K562 (cell line): ENCODE results near the gene EP300. TPM values are rescaled to one million over a fixed set of nuclear protein-coding genes. Genes with fewer than 3 reads are reported as not detected.

Experiments used
- ATAC-seq: fragments of 200-7000 bp; cut with Tn5 transposase; 3 replicates; pipeline ENCODE4 v1.9.1; 2020; ENCODE audit warnings: moderate library complexity
- BruUV-seq: library from RNA; stranded (reverse); fragments of 400-500 nt; replicated peaks from 2 replicates; lab custom pipeline; 2021; lab: Mats Ljungman, UMichigan
- CTCF ChIA-PET: fragments of 300-600 bp; formaldehyde crosslinking; extraction: SDS; loops from one replicate; lab custom pipeline; 2021; ENCODE audit warnings: low intra/inter-chr PET ratio; lab: Yijun Ruan, JAX
- POLR2A ChIA-PET: fragments of 300-600, 350-650 bp; sonication (Branson Sonifier 250); formaldehyde crosslinking; extraction: SDS; loops from one replicate; lab custom pipeline; 2021; ENCODE audit warnings: antibody characterized with exemption, inconsistent platforms; lab: Yijun Ruan, JAX
- DNase-seq, 4 experiments: peaks; one replicate each; pipeline versions ENCODE4 v3.0.0 to v3.0.0-alpha.2; 2011 to 2018; ENCODE audit warnings: low spot score in 3 of 4, mixed read lengths in 3 of 4; ENCODE audit errors: extremely low read depth in 1 of 4
- FAIRE-seq: peaks from 2 replicates; lab custom pipeline; 2011; peaks lifted over from hg19 to GRCh38; lab: Jason Lieb, UNC
- H2AFZ ChIP-seq: 2 replicates; pipeline ENCODE4 v1.6.0; 2011; ENCODE audit warnings: low read depth, low read length, control low read depth, inconsistent platforms
- H3K27ac ChIP-seq: fragments of 200-600 bp; 3 replicates; pipeline ENCODE4 v1.8.0; 2011; ENCODE audit warnings: low read depth, mild to moderate bottlenecking, control low read depth, inconsistent platforms, low read length, moderate library complexity, mixed read lengths; ENCODE audit errors: extremely low read depth
- H3K27me3 ChIP-seq, 2 experiments: fragments of 300-600 bp in 1 of 2; 2 replicates in 1 of 2; 3 replicates in 1 of 2; pipeline versions ENCODE4 v1.6.0 to v1.8.0; 2011; ENCODE audit warnings: inconsistent platforms in 2 of 2, low read length in 2 of 2, mild to moderate bottlenecking in 1 of 2, mixed read lengths in 1 of 2, moderate library complexity in 1 of 2; ENCODE audit not compliant: control insufficient read depth in 2 of 2, insufficient read depth in 2 of 2
- H3K36me3 ChIP-seq: fragments of 300-600 bp; 3 replicates; pipeline ENCODE4 v1.8.0; 2011; ENCODE audit warnings: mild to moderate bottlenecking, low read length, inconsistent platforms; ENCODE audit not compliant: control insufficient read depth, insufficient read depth
- H3K4me1 ChIP-seq, 2 experiments: fragments of 200-600 bp in 1 of 2; replicated peaks in 1 of 2; 2 replicates in 1 of 2; 3 replicates in 1 of 2; pipeline versions ENCODE4 v1.5.1 to v1.8.0; 2011; ENCODE audit warnings: inconsistent platforms in 2 of 2, low read length in 2 of 2, mild to moderate bottlenecking in 1 of 2, mixed read lengths in 1 of 2, moderate library complexity in 1 of 2; ENCODE audit not compliant: control insufficient read depth in 2 of 2, insufficient read depth in 2 of 2
- H3K4me2 ChIP-seq: 2 replicates; pipeline ENCODE4 v1.6.1; 2011; ENCODE audit warnings: low read length, control low read depth, inconsistent platforms, mixed read lengths; ENCODE audit not compliant: insufficient read depth
- H3K4me3 ChIP-seq: fragments of 200-600 bp; sonication (generic), shearing (Covaris generic); 2 replicates; pipeline ENCODE4 v1.5.1; 2016; ENCODE audit warnings: control low read depth, inconsistent platforms
- H3K79me2 ChIP-seq: fragments of 200-600 bp; 3 replicates; pipeline ENCODE4 v1.8.0; 2011; ENCODE audit warnings: low read length, inconsistent platforms; ENCODE audit not compliant: control insufficient read depth, insufficient read depth
- H3K9ac ChIP-seq, 2 experiments: 2 replicates each; pipeline versions ENCODE4 v1.6.0 to v1.6.1; 2011; ENCODE audit warnings: low read depth in 2 of 2, low read length in 2 of 2, control low read depth in 1 of 2, inconsistent platforms in 1 of 2, mild to moderate bottlenecking in 1 of 2, mixed read lengths in 1 of 2; ENCODE audit not compliant: insufficient read depth in 1 of 2
- H3K9me1 ChIP-seq: one replicate; pipeline ENCODE4 v1.6.0; 2011; ENCODE audit warnings: inconsistent platforms, mild to moderate bottlenecking, low read length, moderate library complexity; ENCODE audit not compliant: control insufficient read depth, insufficient read depth
- H3K9me3 ChIP-seq: replicated peaks from 2 replicates; pipeline ENCODE4 v1.5.1; 2011; ENCODE audit warnings: low read depth, low read length, inconsistent platforms; ENCODE audit not compliant: control insufficient read depth, insufficient read depth
- H4K20me1 ChIP-seq: replicated peaks from 2 replicates; pipeline ENCODE4 v1.6.1; 2011; ENCODE audit warnings: low read length, inconsistent platforms, mixed read lengths; ENCODE audit not compliant: control insufficient read depth, insufficient read depth
- RBM25 ChIP-seq: fragments of 200-400 bp; formaldehyde crosslinking; IDR thresholded peaks from 2 replicates; pipeline ENCODE4 v1.6.1; 2018; ENCODE audit warnings: low read length, low read depth, moderate library complexity; ENCODE audit not compliant: severe bottlenecking
- ZNF146 ChIP-seq: IDR thresholded peaks from one replicate; pipeline ENCODE4 v1.6.1; 2018; ENCODE audit warnings: missing compliant biosample characterization; ENCODE audit not compliant: unreplicated experiment
- ZNF277 ChIP-seq: fragments of 250-450 bp; sonication (Bioruptor Pico); IDR thresholded peaks from 2 replicates; pipeline ENCODE4 v1.8.0; 2022; ENCODE audit warnings: inconsistent platforms, mild to moderate bottlenecking, moderate library complexity, borderline replicate concordance
- WGBS: fragments of 100-300 bp; shearing (Covaris generic); methylation state at CpG from one replicate; pipeline ENCODE4 v1.1.6; 2016; ENCODE audit warnings: low coverage, mixed read lengths; ENCODE audit not compliant: insufficient coverage; ENCODE audit errors: missing lambda C conversion rate; 5-methylcytosine and 5-hydroxymethylcytosine counted together
- in situ Hi-C: fragments of 300-500 bp; cut with MboI; formaldehyde crosslinking; loops from 4 replicates; pipeline ENCODE4 v1.15.0; 2018; ENCODE audit warnings: inconsistent platforms, mixed read lengths
- intact Hi-C: fragments of 100-400 bp; cut with micrococcal nuclease; formaldehyde crosslinking; loops from 2 replicates; pipeline ENCODE4 v1.14.2; 2022
- polyA plus RNA-seq, 8 experiments: library from polyadenylated mRNA; depleted of rRNA in 4 of 8; stranded (reverse) in 5 of 8; unstranded in 3 of 8; fragments of >200 nt; fragmentation: Nextera tagmentation in 2 of 8; fragmentation: Illumina TruSeq in 1 of 8; extraction: Ambion mirVana in 2 of 8; extraction: Trizol in 1 of 8; gene quantifications; 2 replicates each; pipeline versions ENCODE4 v1.2.1 to v1.2.3, GENCODE V29; 2011 to 2014; ENCODE audit warnings: inconsistent platforms in 1 of 8, missing spikeins in 1 of 8
- total RNA-seq, 7 experiments: library from RNA; depleted of rRNA in 6 of 7; stranded (reverse); fragments of >200 nt in 6 of 7; fragmentation: Illumina TruSeq in 2 of 7; extraction: Trizol in 2 of 7; gene quantifications; 2 replicates each; pipeline versions ENCODE4 v1.2.1 to v1.2.3, GENCODE V29; 2011 to 2021; ENCODE audit warnings: low replicate concordance in 1 of 7

EP300 gene
- total and polyA plus RNA-seq, 9 of the 15 experiments (the other 6 are each of a cell fraction or from before 2014, with no cell fraction given), result 2.2 to 28.6 (median 10.9) TPM

GRCh38 chr22:41116342-41116741 lies 23.9 kb downstream of the EP300 start:
- Histone ChIP-seq H3K27me3 (no peaks in the 10 kb centered on the region), H3K36me3 (peaks cover 36% of the 10 kb centered on the region), H4K20me1 (no peaks in the 10 kb centered on the region), H3K27ac (no peak overlapping the region), H2AFZ (no peak overlapping the region), H3K9me1 (no peaks in the 10 kb centered on the region), H3K4me3 (no peak overlapping the region), H3K9me3 (no peaks in the 10 kb centered on the region), H3K4me1 (no peaks in the 10 kb centered on the region; a peak in 1 of 5 replicates), H3K79me2 (peaks cover 82% of the 10 kb centered on the region)
- in situ Hi-C loops, result no loop called here
- ATAC-seq (no peak), DNase-seq (no peak), FAIRE-seq (no peak)
- CTCF ChIA-PET, result no interaction called here
- peak; percentile 84 for TF ChIP-seq ZNF146 (CRISPR knock-in tag)
- TF ChIP-seq RBM25, result peak; percentile 17
- no peak for TF ChIP-seq ZNF277 (CRISPR knock-in tag)
- TF ChIP-seq, all 486 proteins: peak for 2
- POLR2A ChIA-PET, result no interaction called here
- 93% methylated on average over 2 of the region's 2 CpGs for WGBS
- no TSS peak for BruUV-seq
- intact Hi-C loops, result no loop called here
- H3K4me2 ChIP-seq, result no peak overlapping the region
- H3K9ac ChIP-seq, result no peak overlapping the region
